GM12891 (cell line): ENCODE measurements around the gene TMEM106C.

Experiments
- PAX5 ChIP-seq: IDR thresholded peaks from 2 replicates; pipeline ENCODE4 v1.6.1; 2011; ENCODE audit warnings: low read length, moderate library complexity, mild to moderate bottlenecking; ENCODE audit not compliant: insufficient read depth, severe bottlenecking
- POLR2A ChIP-seq: IDR thresholded peaks from 2 replicates; pipeline ENCODE4 v1.6.1; 2011; ENCODE audit warnings: low read depth, low read length, control low read depth

GRCh38 chr12:47965581-47965980 is 2.2 kb downstream of the TMEM106C start:
- TF ChIP-seq PAX5: no peak
- no peak for TF ChIP-seq POLR2A
